ENCODE data around the gene MYH7.

DNA sequence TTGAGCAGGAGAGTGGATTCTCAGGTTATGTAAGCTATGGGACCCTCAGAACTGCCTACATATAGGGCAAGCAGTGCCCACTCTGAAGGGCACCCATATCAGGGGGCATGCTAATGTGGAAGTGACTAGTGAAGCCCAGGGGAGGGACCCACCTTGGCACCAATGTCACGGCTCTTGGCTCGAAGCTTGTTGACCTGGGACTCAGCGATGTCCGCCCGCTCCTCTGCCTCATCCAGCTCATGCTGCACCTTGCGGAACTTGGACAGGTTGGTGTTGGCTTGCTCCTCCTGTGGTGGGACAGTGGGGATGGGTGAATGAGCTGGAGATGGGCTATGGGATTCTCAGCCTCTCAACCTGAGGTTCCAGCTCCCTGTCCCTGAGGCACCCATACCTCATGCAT lies 53.2 kb downstream of the MYH7 start:
- no peak for TF ChIP-seq POLR2A (IDR thresholded peaks at IDR 0.05)
- TF ChIP-seq, protein P1, sequence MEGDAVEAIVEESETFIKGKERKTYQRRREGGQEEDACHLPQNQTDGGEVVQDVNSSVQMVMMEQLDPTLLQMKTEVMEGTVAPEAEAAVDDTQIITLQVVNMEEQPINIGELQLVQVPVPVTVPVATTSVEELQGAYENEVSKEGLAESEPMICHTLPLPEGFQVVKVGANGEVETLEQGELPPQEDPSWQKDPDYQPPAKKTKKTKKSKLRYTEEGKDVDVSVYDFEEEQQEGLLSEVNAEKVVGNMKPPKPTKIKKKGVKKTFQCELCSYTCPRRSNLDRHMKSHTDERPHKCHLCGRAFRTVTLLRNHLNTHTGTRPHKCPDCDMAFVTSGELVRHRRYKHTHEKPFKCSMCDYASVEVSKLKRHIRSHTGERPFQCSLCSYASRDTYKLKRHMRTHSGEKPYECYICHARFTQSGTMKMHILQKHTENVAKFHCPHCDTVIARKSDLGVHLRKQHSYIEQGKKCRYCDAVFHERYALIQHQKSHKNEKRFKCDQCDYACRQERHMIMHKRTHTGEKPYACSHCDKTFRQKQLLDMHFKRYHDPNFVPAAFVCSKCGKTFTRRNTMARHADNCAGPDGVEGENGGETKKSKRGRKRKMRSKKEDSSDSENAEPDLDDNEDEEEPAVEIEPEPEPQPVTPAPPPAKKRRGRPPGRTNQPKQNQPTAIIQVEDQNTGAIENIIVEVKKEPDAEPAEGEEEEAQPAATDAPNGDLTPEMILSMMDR (IDR thresholded peaks at IDR 0.05), result no peak
- TF ChIP-seq POLR2AphosphoS5 (IDR thresholded peaks at IDR 0.05; ENCODE audit: insufficient read depth in 1 of 2, low read depth in 1 of 2), result no peak
